GM12878 (cell line): Measurements from ENCODE around the gene NFATC1. TPM values are rescaled to one million over a fixed set of nuclear protein-coding genes. Genes with fewer than 3 reads are reported as not detected.

Source experiments
- ATAC-seq: fragments of 200-7000 bp; cut with Tn5 transposase; 3 replicates; pipeline ENCODE4 v1.9.1; 2020; ENCODE audit warnings: mild to moderate bottlenecking, moderate library complexity
- BruUV-seq: library from RNA; stranded (reverse); fragments of 400-500 nt; replicated peaks from 2 replicates; lab custom pipeline; 2021; lab: Mats Ljungman, UMichigan
- CTCF ChIA-PET: fragments of 300-600 bp; sonication (Branson Sonifier 250); formaldehyde crosslinking; extraction: SDS; loops from one replicate; lab custom pipeline; 2021; ENCODE audit warnings: inconsistent platforms; lab: Yijun Ruan, JAX
- POLR2A ChIA-PET: fragments of 350-600 bp; formaldehyde crosslinking; extraction: SDS; loops from one replicate; lab custom pipeline; 2021; ENCODE audit warnings: inconsistent platforms; lab: Charles Lee
- RAD21 ChIA-PET: fragments of 300-600 bp; sonication (Branson Sonifier 250); formaldehyde crosslinking; loops from one replicate; lab custom pipeline; 2023; ENCODE audit warnings: antibody characterized with exemption; ENCODE audit not compliant: unreplicated experiment; lab: Charles Lee
- SMC1A ChIA-PET: fragments of 300-600 bp; sonication (Branson Sonifier 250); formaldehyde crosslinking; loops from one replicate; lab custom pipeline; 2023; ENCODE audit not compliant: unreplicated experiment, uncharacterized antibody; lab: Charles Lee
- DNase-seq: peaks from one replicate; pipeline ENCODE4 v3.0.0-alpha.2; 2011; ENCODE audit warnings: low read depth, low spot score
- FAIRE-seq: peaks from 3 replicates; lab custom pipeline; 2011; peaks lifted over from hg19 to GRCh38; lab: Jason Lieb, UNC
- H2AFZ ChIP-seq: 2 replicates; pipeline ENCODE4 v1.6.0; 2011; ENCODE audit warnings: low read depth, low read length, control low read depth; ENCODE audit not compliant: control insufficient read depth
- H3K27ac ChIP-seq: 2 replicates; pipeline ENCODE4 v1.5.1; 2011; ENCODE audit warnings: control low read depth; ENCODE audit not compliant: control insufficient read depth, insufficient read depth
- H3K27me3 ChIP-seq, 2 experiments: replicated peaks in 1 of 2; 2 replicates each; pipeline versions ENCODE4 v1.6.0 to v1.6.1; 2011; ENCODE audit warnings: low read length in 1 of 2; ENCODE audit not compliant: control insufficient read depth in 2 of 2, insufficient read depth in 2 of 2
- H3K36me3 ChIP-seq, 2 experiments: 2 replicates each; pipeline ENCODE4 v1.5.1; 2011; ENCODE audit warnings: low read length in 1 of 2; ENCODE audit not compliant: control insufficient read depth in 2 of 2, insufficient read depth in 2 of 2
- H3K4me1 ChIP-seq: 2 replicates; pipeline ENCODE4 v1.6.1; 2011; ENCODE audit warnings: mild to moderate bottlenecking, low read length, moderate library complexity, mixed read lengths; ENCODE audit not compliant: control insufficient read depth, insufficient read depth
- H3K4me2 ChIP-seq: 2 replicates; pipeline ENCODE4 v1.6.0; 2011; ENCODE audit warnings: control low read depth; ENCODE audit not compliant: control insufficient read depth, insufficient read depth
- H3K4me3 ChIP-seq: fragments of 200-600 bp; sonication (generic); 2 replicates; pipeline ENCODE4 v1.5.1; 2016
- H3K79me2 ChIP-seq: 2 replicates; pipeline ENCODE4 v1.6.0; 2011; ENCODE audit warnings: low read length; ENCODE audit not compliant: control insufficient read depth, insufficient read depth
- H3K9ac ChIP-seq: 2 replicates; pipeline ENCODE4 v1.8.0; 2011; ENCODE audit warnings: low read length, control low read depth, mixed read lengths; ENCODE audit not compliant: control insufficient read depth, insufficient read depth
- H3K9me3 ChIP-seq: replicated peaks from 3 replicates; pipeline ENCODE4 v1.5.1; 2011; ENCODE audit warnings: mild to moderate bottlenecking, low read length; ENCODE audit not compliant: control insufficient read depth, insufficient read depth
- H4K20me1 ChIP-seq: 2 replicates; pipeline ENCODE4 v1.6.0; 2011; ENCODE audit not compliant: control insufficient read depth, insufficient read depth
- MXI1 ChIP-seq: fragments of 150-350 bp; IDR thresholded peaks from 2 replicates; pipeline ENCODE4 v1.6.1; 2011; ENCODE audit warnings: low read depth, mild to moderate bottlenecking, inconsistent platforms, low read length, improper control_type of control experiment
- WGBS: methylation state at CpG from one replicate; pipeline ENCODE4 v1.1.6; 2016; ENCODE audit warnings: low lambda C conversion rate; ENCODE audit not compliant: insufficient replicate concordance, insufficient coverage; ENCODE audit errors: missing lambda C conversion rate; 5-methylcytosine and 5-hydroxymethylcytosine counted together
- in situ Hi-C: fragments of 300-500 bp; cut with MboI; formaldehyde crosslinking; loops from 9 replicates; pipeline ENCODE4 v1.14.3; 2018; ENCODE audit warnings: mixed read lengths
- intact Hi-C: fragments of 100-400 bp; cut with micrococcal nuclease; formaldehyde crosslinking; loops from one replicate; pipeline ENCODE4 v1.14.2; 2022; ENCODE audit not compliant: unreplicated experiment
- polyA plus RNA-seq, 11 experiments: library from polyadenylated mRNA; depleted of rRNA in 4 of 11; unstranded in 6 of 11; stranded (reverse) in 5 of 11; fragments of >200 nt; fragmentation: Nextera tagmentation in 4 of 11; fragmentation: Illumina TruSeq in 1 of 11; extraction: Ambion mirVana in 4 of 11; extraction: Trizol in 1 of 11; gene quantifications; 1 replicate in 1 of 11; 2 replicates in 10 of 11; pipeline versions ENCODE4 v1.2.1 to v1.2.3, GENCODE V29; 2011 to 2016; ENCODE audit warnings: inconsistent platforms in 2 of 11, missing spikeins in 2 of 11, low read depth in 1 of 11
- total RNA-seq, 4 experiments: library from RNA; depleted of rRNA in 3 of 4; stranded (reverse); fragments of >200 nt in 3 of 4; fragmentation: Illumina TruSeq in 1 of 4; extraction: Trizol in 1 of 4; gene quantifications; 2 replicates each; pipeline versions ENCODE4 v1.2.1 to v1.2.3, GENCODE V29; 2013 to 2021
- TF ChIP-seq, protein P1 (sequence below): IDR thresholded peaks from 2 replicates; pipeline ENCODE4 v1.6.1; 2012; ENCODE audit warnings: low read length, inconsistent platforms

NFATC1 gene
- total and polyA plus RNA-seq, 10 of the 15 experiments (the other 5 are each of a cell fraction or from before 2014, with no cell fraction given): 0.84 to 20.8 (median 5.1) TPM

DNA sequence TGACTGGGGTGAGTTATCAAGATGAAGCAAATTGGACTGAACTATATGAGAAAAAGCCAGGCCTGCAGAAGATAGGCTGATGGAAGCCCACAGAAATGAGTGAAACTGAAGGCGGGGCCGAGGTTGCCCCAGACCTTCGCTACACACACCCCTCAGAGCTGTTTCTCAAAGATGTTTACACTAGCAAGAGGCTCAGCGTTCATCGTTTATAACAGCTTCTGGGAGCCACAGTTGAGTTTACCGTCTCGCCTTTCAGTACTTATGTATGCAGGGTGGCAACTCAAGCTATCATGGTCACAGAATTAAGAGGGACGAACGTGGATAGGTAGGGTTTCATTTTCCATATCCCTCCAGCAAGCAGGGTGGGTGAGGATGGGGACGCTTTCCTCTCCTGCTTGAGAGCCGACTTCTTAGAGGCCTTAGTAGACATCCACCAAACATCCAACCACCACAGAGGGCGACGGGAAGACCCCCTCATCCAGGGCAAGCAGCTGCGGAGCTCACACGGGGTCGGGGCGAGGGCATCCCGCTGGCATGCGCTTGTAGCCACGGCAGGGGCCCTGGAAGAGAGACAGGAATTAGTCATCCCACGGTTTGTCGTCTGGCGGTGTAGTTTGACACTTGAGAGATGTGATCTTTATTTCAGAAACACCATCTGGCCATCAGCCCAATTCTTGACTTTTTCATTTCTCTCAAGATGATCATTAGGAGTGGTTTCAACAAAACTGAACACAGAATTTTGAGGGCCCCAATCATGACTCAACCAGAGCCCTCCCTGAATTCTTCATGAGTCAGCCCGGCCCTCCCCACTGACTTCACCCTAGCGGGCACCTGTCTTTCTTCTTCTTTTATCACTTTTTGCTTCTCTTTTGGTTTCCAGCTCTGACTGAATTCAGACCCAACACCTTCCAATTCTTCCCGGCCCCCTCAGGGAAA, 174.8 kb downstream of the NFATC1 start:
- Histone ChIP-seq H2AFZ (no peak overlapping the region), H3K9ac (no peak overlapping the region), H3K27me3 (no peaks in the 10 kb centered on the region)
- CTCF ChIA-PET: no interaction called here
- TF ChIP-seq, protein P1, sequence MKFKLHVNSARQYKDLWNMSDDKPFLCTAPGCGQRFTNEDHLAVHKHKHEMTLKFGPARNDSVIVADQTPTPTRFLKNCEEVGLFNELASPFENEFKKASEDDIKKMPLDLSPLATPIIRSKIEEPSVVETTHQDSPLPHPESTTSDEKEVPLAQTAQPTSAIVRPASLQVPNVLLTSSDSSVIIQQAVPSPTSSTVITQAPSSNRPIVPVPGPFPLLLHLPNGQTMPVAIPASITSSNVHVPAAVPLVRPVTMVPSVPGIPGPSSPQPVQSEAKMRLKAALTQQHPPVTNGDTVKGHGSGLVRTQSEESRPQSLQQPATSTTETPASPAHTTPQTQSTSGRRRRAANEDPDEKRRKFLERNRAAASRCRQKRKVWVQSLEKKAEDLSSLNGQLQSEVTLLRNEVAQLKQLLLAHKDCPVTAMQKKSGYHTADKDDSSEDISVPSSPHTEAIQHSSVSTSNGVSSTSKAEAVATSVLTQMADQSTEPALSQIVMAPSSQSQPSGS: 0 out of 2 replicates have a peak, but pooled peaks have one; percentile 30
- TF ChIP-seq MXI1: no peak
- TF ChIP-seq, all 136 proteins: peak for 1
- peaks cover 4% of the 10 kb centered on the region; the same call in 1 of the 3 replicates for H3K9me3 ChIP-seq
- DNase-seq: no peak
- BruUV-seq: no TSS peak
- H3K4me2 ChIP-seq: no peak overlapping the region
- intact Hi-C loops (no loop called here), in situ Hi-C loops (no loop called here)
- FAIRE-seq: no peak
- ATAC-seq: no peak
- ChIA-PET RAD21 (no interaction called here), POLR2A (no interaction called here), SMC1A (interaction anchor here (0.6 kb wide), 1 partner anchor 14 kb away, joined by 3 read pairs; no protein-coding TSS in a partner anchor)
- no peak overlapping the region for H3K27ac ChIP-seq
- H4K20me1 ChIP-seq: no peaks in the 10 kb centered on the region
- H3K79me2 ChIP-seq: no peaks in the 10 kb centered on the region
- WGBS: 41% methylated on average over 26 of the region's 26 CpGs
- no peak overlapping the region for H3K4me3 ChIP-seq
- H3K4me1 ChIP-seq: no peaks in the 10 kb centered on the region
- H3K36me3 ChIP-seq: no peaks in the 10 kb centered on the region
